Inferior parietal cortex (tissue), 1 donor: ENCODE results near the gene ABCA5.
A peak's percentile ranks its signal among the peaks of the same experiment; 100 is the strongest.

Experiments
- DNase-seq: peaks from one replicate; pipeline ENCODE4 v3.0.0-alpha.2; 2016; ENCODE audit errors: extremely low spot score

The ABCA5 gene, protein sequence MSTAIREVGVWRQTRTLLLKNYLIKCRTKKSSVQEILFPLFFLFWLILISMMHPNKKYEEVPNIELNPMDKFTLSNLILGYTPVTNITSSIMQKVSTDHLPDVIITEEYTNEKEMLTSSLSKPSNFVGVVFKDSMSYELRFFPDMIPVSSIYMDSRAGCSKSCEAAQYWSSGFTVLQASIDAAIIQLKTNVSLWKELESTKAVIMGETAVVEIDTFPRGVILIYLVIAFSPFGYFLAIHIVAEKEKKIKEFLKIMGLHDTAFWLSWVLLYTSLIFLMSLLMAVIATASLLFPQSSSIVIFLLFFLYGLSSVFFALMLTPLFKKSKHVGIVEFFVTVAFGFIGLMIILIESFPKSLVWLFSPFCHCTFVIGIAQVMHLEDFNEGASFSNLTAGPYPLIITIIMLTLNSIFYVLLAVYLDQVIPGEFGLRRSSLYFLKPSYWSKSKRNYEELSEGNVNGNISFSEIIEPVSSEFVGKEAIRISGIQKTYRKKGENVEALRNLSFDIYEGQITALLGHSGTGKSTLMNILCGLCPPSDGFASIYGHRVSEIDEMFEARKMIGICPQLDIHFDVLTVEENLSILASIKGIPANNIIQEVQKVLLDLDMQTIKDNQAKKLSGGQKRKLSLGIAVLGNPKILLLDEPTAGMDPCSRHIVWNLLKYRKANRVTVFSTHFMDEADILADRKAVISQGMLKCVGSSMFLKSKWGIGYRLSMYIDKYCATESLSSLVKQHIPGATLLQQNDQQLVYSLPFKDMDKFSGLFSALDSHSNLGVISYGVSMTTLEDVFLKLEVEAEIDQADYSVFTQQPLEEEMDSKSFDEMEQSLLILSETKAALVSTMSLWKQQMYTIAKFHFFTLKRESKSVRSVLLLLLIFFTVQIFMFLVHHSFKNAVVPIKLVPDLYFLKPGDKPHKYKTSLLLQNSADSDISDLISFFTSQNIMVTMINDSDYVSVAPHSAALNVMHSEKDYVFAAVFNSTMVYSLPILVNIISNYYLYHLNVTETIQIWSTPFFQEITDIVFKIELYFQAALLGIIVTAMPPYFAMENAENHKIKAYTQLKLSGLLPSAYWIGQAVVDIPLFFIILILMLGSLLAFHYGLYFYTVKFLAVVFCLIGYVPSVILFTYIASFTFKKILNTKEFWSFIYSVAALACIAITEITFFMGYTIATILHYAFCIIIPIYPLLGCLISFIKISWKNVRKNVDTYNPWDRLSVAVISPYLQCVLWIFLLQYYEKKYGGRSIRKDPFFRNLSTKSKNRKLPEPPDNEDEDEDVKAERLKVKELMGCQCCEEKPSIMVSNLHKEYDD (N-terminal part only)

DNA sequence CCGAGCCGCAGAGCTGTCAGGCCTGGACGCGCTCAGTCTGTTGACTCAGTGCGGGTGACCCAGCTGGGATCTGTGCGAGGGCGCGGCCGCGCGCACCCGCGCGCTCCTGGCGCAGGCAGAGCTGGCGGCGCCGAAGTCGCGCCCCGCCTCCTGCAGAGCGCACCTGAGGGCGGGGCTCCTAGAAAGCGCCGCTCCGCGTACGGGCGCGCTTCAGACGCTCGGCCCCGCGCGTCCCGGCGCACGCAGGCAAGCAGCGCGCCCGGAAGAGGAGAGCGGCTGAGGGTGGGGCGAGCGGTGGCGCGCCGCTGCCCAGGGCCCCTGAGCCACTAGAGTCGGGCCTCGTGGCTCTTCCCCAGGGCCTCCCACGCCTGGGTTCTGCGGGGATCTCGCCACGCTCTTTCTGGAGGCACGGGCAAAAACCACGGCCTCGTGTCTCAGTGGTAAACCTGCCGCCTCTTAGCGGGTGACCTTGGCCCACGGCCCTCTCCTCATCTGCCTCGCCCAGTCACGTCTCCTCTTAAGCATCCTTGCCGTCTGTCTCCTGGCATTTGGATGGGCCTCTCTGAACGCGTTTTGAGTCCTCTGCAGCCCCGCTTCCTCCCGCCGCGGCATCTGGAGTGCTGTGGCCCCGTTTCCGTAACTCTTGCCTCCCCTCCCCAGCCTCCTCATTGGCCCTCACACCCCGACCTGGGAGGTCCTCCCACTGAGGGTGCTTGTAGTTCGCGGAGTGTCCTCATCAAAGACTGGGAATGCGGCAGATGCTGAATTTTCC, at the start of gene ABCA5:
TSS of gene ABCA5 (minus strand) at position 74 of the 772 bp plus-strand sequence. CDS start 12,718 bp downstream, outside the sequence.
- DNase-seq = peak; percentile 76

DNA sequence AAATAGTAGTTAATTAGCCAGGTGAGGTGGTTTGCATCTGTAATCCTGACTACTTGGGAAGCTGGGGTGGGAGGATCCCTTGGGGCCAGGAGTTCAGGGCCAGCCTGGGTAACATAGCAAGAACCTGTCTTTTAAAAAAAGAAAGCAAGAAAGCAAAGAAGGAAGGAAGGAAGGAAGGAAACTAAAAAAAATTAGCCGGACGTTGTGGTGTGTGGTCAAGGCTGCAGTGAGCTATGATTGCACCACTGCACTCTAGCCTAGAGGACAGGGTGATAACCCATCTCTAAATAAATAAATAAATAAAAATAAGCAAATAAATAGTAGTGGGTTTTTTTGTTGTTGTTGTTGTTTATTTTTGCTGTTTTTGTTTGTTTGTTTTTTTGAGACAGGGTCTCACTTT, 48.3 kb upstream of the ABCA5 start:
- no peak for DNase-seq

DNA sequence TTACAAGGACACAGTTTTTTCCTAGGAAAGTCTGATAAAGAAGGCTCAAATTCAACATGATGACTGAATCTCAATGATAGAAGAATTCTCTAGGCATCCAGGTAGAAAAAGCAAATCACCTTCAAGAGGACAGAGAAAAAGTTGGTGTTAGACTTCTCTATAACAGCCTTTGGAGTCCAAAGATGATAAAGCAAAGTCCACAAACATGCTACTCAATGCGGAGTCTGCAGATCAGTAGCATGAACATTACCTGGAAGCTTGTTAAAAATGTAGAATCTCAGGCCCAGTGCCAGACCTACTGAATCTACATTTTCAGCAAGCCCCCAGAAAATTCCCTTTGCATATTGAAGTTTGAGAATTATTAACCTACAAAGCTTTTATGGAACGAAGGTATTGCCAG, 46.1 kb upstream of the ABCA5 start:
- no peak for DNase-seq

DNA sequence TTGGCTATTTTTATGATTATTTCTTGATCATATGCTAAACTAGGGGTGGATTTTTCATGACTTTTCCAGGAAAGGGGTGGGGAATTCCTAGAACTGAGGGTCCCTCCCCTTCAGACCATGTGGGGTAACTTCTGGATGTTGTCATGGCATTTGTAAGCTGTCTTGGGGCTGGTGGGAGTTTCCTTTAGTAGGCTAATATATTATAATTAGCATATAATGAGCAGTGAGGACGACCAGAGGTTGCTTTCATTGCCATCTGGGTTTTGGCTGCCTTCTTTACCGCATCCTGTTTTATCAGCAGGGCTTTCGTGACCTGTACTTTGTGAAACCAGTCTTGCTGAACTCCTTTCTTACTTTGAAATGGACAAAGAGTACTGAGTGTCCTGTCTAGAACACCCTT, 40.4 kb upstream of the ABCA5 start:
- DNase-seq = no peak

DNA sequence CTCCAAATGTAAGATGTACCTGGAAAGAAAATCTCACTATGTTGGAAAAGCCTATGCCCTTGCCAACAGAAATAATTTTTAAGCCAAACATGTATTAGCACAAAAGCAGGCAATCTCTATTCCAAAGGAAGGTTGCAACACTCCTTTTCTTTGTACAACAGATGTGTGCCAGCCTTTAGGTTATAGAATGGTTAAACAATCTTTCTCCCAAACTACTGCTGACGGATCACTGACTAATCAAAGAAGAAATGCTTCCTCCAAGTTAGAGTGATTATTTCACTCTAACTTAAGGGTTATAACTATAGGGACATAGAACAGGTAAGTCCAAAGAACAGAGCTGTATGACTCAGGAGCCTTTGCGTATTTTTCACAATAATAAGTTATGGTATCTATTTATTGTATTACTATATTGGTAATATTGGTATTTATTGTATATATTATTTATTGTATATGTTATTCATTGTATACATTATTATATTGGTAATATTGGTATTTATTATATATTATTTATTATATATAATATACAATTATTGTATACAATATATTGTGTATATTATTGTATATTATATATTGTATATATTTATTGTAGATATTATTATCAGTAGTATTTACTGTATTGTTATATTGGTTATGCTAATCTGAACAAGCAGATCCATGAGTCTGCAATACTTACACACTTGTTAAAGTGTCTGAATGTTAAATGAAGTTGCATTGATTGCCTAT, 36.7 kb upstream of the ABCA5 start:
- no peak for DNase-seq

DNA sequence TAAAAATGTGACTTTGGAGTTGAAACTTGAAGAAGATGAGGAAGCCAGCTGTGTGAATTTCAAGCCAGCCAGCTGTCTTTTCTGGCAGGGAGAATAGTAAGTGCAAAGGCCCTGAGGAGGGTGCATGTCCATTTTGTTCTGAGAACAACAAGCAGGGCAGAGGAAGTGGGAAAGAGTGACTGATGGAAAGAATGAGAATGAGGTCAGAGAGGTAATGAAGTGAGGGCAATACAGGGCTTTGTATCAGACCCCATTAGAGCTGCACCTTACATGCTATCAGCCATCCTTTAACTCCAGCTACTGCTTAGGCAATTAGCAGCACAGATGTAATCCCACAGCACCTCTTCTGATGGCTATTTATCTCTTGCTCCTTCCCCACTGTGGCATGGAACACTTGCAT, 34.2 kb upstream of the ABCA5 start:
- no peak for DNase-seq

DNA sequence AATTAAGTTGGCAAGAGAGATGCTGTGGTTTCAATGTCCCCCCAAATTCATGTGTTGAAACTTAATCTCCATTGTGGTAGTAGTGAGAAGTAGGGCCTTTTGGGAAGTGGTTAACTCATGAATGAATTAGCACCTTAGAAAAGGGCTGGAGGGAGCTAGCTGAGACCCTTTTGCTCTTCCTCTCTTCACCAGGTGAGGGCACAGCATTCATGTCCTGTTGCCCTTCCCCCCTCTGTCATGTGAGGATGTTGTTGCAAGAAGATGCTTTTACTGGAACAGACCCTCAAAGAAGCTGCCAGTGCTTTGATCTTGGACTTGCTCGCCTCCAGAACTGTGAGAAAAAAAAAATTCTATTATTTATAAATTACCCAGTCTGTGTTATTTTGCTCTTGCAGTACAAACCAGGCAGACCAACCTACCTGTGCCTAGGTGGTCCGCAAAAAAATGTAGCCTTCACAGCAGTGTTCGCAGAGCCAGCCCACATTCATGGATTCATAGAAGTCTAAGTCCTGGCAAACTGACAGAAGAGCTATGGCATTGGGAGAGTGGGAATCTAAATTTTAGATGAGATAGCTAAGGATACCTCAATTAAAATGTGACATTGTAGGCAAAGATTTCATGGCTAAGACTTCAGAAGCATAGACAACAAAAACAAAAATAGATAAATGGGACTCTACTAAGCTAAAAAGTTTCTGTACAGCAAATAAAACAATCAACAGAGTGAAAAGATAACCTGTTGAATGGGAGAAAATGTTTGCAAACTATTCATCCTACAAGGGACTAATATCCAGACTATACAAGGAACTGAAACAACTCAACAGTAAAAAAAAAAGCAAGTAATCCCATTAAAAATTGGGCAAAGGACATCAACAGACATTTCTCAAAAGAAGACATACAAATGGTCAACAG, 32.0 kb upstream of the ABCA5 start:
- no peak for DNase-seq

DNA sequence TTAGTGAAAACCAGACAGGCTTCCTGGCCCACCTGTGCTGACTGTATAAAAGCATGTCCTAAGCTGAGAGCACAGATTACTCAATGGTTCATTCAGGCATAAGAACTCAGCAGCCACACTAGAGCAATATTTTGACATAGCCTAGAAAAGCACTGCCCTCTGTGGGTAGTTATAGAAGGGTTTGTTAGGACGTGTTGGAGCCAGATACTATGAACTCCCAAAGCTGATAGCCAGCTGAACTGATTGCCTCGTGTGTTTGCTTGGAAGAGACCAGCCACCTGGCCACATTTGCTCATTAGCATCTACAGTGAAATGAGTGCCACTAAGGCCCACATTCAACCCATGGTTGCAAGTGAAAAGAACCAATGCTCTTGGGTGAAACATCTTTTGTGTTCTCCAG, 30.8 kb upstream of the ABCA5 start:
- no peak for DNase-seq

DNA sequence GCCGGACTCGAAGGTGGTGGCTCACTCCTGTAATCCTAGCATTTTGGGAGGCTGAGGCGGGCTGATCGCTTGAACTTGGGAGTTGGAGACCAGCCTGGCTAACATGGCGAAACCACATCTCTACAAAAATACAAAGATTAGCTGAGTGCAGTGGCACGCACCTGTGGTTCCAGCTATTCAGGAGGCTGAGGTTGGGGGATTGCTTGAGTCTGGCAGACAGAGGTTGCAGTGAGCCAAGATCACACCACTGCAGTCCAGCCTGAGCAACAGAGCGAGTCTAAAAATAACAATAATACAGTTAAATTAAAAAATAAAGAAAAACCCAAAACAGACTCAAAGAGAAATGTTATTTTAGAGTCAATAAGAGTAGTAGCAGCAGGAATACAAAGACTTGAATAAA, 29.7 kb upstream of the ABCA5 start:
- DNase-seq = no peak

DNA sequence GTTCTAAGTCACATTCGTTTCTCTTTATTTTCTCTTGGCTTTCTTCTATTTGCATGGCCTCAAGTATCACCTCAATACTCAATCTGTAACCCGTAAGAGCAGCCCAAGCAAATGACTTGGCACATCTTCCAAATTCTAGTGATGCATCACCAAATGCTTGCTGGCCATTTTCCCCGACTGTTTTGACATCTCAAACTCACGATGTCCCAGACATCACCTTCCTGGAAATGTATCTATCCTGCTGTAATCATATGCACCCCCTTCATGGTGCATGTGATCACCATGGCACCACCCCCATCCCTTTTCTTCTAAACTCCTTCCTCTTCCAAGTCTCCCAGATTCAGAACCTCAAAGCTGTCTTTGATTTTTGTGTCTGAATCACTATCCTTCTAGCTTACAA, 24.0 kb upstream of the ABCA5 start:
- DNase-seq = no peak

DNA sequence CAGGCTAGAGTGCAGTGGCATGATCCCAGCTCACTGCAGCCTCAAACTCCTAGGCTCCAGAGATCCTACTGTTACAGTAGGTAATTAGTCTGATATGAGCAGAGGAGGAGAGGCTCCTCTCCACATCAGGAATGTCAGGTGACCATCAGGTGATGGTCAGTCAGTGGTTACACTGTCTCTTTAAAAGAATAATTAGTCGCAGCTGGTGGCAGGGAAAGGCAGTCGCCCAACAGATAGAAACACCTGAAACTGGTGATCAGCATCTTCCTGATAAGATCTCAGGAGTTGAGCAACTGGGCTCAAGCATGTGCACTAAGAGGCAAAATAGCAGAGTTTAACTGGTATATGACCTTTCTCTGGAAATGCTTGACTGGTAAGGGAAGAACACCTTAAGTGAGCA, 21.5 kb upstream of the ABCA5 start:
- no peak for DNase-seq

DNA sequence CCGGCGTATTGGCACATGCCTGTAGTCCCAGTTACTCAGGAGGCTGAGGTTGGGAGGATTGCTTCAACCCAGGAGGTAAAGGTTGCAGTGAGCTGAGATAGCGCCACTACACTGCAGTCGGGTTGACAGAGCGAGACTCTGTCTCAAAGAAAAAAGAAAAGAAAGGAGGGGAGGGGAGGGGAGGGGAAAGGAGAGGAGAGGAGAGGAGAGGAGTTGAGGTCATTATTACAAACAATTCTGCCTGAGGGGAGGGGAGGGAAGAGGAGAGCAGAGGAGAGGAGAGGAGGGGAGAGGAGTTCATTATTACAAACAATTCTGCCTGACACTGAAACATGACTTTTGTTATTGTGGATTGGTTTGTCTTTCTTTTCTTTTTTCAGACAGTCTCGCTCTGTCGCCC, 19.8 kb upstream of the ABCA5 start:
- DNase-seq = no peak

DNA sequence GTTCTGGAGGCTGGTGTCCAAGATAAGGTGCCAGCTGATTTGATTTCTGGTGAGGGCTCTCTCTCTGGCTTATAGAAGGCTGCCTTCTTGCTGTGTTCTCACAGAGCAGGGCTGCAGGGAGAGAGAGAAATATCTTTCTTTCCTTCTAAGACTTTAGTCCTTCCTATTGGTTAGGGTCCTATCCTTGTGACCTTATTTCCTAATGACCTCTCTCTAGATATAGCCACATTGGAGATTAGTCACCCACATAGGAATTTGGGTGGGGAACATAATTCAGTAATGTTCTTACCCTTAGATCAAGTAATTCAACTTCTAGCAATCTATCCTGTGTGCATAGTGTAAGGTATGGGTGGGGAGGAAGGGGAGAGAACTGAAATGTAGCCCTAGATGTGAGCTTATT, 18.0 kb upstream of the ABCA5 start:
- DNase-seq = no peak

DNA sequence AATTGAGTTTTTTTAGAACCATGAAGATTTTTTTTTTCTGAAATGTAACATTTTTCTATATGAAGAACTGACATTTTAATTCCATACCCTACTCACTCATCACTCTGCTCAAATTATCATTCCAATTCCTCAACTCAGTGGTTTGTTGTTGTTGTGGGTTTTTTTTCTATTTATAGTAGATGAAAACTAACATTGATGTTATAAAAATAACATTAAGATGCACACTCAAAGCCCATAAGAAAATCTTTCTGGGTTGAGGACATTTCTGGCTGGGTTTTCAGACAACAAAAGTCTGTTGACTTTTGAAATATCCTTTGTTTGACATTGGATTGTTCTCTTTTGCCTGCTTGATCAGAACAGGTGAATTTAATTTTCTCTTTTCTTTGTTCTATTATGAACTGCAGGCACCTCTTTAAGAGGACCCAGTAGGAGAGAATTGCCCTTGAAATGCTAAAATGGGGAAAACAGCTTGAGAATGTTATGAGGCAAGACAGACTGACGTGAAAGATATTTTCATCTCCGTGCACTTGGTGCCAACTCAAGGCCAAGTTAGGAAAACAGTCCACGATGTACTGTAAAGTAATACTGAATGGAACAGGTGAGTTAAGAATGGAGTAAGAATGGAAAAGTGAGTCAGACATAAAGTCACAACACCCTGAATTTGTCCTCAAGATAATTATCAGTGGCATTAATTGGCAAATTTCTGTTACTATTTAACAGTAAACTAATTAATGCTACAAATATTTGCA, 16.1 kb upstream of the ABCA5 start:
- no peak for DNase-seq

DNA sequence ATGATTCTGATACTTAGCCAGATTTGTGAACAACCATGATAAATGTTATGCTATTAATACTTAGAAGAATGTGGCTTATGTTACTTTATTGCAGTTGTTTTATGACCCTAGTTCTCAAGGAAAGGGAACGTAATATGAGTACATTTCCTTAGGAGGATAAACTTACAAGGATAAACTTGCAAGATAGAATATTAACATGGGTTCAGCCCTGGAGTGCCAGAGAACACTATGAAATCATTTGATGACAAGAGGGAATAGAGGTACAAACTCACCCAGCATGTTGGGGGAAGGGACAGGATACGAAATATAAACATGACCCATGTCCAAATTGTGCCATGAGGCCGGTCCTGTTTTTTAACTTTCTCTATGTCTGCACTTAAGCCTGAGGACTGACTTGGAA, 13.0 kb upstream of the ABCA5 start:
- DNase-seq = no peak

DNA sequence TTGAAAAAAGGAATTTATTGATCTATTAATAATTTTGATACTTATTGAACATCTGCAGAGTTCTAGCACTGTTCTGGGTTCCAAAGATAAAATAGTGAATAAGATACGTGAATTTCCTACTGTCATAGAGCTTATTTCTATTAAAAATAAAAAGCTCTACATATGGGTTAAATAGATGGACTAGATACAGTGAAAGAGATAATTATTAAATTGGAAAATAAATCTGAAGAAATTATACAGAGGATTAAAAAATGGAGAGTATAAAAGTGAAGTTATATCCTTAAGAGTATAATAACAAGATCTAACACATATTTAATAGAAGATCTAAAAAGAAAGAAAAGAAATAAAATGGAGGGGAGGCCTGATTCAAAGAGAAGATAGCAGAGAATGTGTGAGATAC, 10.1 kb upstream of the ABCA5 start:
- DNase-seq = no peak

DNA sequence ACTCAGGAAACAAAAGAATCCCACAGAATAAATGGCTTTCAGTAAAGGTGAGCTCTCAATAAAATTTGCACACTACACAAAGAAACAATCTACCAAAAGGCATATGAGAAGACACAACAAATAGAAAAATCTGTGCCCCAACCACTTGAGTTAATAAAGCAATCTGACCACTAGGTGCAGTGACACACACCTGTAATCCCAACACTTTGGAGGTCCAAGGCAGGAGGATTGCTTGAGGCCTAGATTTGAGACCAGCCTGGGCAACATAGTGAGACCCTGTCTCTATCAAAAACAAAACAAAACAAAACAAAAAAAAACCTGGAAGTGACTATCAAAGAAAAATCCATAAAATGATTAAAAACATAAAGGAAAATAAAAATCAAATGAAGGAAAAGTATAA, 9.6 kb upstream of the ABCA5 start:
- no peak for DNase-seq

DNA sequence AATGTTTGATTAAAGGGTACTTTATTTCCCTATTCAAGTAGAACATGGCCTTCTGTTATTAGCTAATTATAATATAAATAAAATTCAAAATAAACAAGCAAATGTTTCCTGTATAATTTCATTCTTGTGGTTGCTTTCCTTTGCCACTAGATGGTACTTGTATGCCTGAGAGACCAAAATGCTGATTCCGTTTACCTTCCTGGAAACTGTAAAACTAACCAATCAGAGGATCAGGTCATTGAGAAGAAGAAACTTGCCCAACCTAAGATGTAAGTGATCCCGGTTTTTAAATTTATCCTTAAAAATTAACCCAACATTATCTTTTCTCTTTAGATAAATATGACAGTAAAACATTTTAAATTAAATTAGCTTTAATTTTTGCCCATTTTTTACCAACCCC, 8.1 kb upstream of the ABCA5 start:
- DNase-seq = no peak

DNA sequence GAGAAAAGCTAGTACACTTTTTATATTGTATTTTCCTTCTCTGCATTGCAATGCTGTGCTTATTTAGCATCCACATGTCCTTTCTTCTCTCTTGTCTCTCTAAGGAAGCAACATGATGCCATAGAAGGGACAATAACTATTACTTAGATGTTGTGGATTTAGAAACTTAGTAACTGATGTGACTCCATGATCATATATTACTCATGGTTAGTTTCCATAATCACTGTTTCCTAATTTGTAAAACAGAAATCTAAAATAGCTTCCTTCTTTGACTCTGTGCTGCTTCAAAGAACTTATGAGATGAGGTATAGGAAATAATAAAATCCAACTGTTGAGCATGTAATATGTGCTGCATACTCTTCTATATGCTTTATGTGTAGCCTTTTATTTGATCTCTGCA, 6.6 kb upstream of the ABCA5 start:
- DNase-seq = no peak
